IPS-NIHi7 (cell line): ENCODE data around the gene TMEM43.
A peak's percentile ranks its signal among the peaks of the same experiment; 100 is the strongest.
"Not testable (repeated sequence)": the region's sequence is repeated elsewhere in the genome, so short reads cannot be mapped to it uniquely, and the experiment has no call there.

Source experiments
- DNase-seq: peaks from one replicate; pipeline ENCODE4 v3.0.0; 2012; ENCODE audit warnings: mixed read lengths; ENCODE audit errors: extremely low spot score

Gene TMEM43, protein sequence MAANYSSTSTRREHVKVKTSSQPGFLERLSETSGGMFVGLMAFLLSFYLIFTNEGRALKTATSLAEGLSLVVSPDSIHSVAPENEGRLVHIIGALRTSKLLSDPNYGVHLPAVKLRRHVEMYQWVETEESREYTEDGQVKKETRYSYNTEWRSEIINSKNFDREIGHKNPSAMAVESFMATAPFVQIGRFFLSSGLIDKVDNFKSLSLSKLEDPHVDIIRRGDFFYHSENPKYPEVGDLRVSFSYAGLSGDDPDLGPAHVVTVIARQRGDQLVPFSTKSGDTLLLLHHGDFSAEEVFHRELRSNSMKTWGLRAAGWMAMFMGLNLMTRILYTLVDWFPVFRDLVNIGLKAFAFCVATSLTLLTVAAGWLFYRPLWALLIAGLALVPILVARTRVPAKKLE

DNA sequence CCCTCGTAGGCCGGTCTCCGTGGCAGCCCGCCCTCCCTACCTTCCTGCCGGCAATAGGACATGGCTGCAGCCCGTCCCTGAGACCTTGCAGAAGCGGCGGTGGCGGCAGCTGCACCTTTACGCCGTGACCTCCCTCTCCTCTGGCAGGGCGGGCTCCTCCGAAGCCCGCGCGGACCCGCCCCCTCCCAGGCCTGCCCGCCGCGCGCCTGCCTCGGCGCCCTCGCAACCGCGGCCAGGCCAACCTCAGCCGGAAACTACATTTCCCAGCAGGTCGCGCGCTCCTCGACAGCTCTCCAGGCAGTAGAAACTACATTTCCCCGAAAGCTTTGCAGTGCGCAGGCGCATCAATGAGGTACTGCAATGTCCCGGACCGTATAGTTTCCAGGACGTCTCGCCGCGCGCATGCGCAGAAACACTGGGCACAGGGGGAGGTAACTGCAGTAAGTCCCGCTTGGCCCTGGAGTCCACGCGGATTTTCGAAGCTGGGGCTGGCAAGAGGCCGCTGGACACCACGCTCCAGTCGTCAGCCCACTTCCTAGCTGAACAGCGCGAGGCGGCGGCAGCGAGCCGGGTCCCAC lies at the start of gene TMEM43, which contains the start of gene CHCHD4:
Gene TMEM43 (plus strand): TSS at position 438 of the 578 bp plus-strand sequence. CDS start 142 bp downstream, outside the sequence.
Gene CHCHD4 (minus strand): TSS at position 256 of the 578 bp plus-strand sequence. CDS start 194 bp downstream, at position 62.
- peak; percentile 99 for DNase-seq

DNA sequence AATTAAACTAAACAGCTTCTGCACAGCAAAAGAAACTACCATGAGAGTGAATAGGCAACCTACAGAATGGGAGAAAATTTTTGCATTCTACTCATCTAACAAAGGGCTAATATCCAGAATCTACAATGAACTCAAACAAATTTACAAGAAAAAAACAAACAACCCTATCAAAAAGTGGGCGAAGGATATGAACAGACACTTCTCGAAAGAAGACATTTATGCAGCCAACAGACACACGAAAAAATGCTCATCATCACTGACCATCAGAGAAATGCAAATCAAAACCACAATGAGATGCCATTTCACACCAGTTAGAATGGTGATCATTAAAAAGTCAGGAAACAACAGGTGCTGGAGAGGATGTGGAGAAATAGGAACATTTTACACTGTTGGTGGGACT lies 49.6 kb upstream of the TMEM43 start:
- not testable (repeated sequence) for DNase-seq

DNA sequence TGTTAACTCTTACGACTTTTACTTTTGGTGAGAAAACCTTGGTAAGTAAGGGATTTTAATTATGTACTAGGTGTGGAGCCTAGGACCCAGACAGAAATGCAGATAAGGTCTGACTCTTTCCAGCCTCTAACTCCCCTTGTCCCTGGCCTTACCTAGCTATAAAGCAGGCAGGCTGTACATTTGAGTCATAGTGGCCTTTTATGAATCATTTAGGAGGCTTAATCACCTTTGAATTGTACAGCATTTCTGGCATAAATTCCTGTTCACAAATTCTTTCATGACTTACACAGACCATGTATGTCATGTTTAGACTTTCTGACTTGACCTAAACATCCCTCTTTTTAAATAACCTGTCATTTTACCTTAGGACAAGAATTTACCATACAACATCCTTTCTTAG lies 47.5 kb upstream of the TMEM43 start:
- no peak for DNase-seq

DNA sequence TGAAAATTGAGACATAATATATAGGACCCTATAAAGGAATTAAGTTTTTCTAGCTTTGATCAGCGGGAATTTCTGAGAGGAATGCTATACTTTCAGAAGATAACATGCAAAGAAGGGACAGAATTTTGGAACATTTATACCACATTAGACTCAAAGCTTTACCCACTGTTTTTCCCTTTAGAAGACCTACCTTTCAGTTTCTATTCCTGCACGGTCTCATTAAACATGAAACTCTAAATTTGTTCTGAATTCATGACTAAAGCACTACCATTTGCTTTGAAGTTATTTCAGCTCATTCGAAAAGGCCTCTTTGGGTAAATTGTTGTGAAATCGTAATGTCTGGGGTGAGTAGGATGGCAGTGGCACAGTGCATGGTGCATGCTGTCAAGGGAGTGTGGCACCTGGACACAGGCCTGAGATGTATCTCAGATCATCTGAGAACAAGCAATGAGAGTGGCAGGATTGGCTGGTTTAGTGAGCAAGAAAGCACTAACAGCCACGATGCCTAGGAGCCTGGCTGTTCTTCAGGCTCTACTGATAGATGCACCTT lies 42.7 kb upstream of the TMEM43 start:
- no peak for DNase-seq

DNA sequence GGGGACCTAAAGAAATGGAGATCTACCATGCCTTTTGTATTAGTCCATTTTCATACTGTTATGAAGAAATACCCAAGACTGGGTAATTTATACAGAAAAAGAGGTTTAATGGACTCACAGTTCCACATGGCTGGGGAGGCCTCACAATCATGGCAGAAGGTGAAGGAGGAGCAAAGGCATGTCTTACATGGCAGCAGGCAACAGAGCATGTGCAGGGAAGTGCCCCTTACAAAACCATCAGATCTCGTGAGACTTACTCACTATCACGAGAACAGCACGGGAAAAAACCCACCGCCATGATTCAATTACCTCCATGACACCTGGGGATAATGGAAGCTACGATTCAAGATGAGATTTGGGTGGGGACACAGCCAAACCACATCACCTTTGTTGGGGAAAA lies 37.4 kb upstream of the TMEM43 start:
- not testable (repeated sequence) for DNase-seq

DNA sequence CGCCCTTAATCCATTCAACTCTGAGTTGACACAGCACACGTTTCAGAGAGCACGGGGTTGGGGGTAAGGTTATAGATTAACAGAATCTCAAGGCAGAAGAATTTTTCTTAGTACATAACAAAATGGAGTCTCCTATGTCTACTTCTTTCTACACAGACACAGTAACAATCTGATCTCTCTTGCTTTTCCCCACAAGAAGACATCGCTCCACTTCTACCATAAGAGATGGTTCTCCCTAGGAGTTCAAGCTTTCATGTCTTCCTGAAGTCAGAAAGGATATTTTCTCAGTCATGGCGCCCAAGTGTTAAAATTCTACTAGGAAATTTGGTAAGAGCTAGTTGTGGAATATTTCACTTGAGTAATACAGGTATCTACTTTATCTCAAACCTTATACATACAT lies 32.9 kb upstream of the TMEM43 start:
- DNase-seq, result not testable (repeated sequence)

DNA sequence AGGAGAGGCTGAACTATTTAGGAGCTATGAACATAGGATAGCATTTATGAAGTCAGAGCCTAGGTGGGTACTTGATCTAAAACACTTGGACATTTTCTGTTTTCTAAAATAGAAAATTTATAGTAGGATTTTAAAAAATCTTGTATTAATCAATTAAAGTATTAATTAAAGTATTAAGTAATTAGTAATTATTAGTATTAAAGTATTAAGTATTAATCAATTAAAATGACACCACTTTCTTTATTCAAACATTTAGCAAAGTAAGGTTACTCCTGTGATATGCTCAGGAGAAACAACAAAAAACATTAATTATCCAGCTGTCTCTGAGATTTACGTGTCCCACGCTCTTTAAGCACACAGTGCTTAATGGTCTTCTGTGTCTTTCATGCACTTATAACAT lies 32.4 kb upstream of the TMEM43 start:
- no peak for DNase-seq

DNA sequence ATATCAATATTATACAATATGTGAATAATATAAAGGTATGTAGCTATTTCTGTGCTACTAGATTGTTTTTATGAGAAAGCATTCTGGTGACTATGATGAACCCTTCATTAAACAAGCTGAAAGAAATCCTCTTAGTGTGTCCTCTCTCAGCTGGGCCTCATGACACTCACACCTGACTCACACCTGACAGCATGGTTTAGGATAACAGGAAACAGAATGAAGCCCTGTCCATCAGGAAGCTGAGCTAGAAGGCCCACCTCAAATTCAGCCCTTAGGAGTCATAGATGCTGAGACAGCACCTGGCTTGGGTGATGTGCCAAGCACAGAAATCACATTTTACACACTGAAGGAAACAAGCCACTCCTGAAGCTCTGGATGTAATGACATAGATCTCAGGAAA lies 31.0 kb upstream of the TMEM43 start:
- no peak for DNase-seq

DNA sequence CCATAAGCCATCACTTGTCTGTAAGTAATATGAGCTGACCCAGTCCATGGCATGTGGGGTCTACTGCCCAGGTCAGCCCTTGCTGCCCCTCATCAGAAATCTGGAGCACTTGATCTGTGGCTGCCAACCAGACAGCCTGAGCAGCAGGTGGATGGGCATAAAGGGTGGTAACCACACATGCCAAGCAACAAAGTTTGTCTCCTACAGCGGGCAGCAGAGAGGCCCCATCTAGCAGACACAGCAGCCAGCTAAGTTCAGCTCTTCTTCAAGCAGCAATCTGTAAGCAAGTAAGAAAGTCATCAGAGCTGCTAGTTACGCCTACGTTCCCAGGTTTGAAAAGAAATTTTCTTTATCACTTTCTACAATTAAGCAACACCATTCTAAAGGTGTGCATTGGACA lies 28.1 kb upstream of the TMEM43 start:
- no peak for DNase-seq

DNA sequence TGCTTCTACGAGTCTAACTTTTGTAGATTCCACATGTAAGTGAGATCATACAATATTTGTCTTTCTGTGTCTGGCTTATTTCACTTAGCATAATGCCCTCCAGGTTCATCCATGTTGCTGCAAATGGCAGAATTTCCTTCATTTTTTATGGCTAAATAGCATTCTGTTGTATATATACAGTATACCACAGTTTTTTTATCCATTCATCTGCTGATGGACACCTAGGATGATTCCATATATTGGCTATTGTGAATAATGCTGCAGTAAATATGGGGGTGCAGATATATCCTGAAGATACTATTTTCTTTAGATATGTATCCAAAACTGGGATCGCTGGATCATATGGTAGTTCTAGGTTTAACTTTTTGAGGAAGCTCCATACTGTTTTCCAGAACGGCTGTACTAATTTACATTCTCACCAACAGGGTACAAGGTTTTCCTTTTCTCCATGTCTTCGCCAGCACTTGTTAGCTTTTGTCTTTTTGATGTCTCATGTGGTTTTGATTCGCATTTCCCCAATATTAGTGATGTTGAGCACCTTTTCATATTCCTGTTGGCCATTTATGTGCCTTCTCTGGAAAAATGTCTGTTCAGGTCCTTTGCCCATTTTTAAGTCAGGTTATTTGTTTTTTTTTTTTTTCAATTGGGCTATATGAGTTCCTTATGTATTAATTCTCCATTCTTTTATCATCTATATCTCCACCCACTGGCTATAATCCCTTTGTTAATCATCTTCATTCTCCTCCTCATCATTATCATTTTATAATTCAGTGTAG lies 27.0 kb upstream of the TMEM43 start:
- DNase-seq, result no peak

DNA sequence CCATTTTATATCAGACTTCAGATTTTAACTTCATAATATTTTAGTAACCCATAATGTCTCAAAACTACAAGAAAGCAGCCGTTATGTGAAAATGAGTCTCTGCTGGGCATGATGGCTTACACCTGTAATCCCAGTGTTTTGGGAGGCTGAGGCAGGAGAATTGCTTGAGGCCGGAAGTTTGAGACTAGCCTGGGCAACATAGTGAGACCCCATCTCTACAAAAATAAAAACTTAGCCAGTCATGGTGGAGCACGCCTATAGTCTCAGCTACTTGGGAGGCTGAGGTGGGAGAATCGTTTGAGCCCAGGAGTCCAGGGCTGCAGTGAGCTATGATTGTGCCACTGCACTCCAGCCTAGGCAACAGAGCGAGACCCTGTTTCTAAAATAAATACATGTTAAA lies 15.0 kb upstream of the TMEM43 start:
- not testable (repeated sequence) for DNase-seq

DNA sequence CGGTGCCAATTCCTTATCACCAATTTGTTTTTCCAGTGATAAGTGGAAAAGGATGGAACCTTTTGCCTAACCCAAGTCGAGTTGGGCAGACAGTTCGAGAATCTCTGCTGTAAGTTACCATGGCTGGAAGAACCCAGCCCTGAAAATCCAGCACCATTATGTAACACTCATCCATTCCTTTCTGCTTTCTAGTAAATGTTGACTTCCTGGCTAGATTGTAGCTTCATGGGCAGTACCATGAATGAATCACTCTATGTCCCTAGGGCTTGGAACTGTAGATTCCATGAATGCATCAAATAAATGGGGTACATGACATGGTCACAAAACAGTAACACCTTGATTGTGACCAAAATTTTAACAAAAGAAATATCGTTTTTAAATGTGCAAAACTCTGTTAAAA lies 14.2 kb upstream of the TMEM43 start:
- no peak for DNase-seq

DNA sequence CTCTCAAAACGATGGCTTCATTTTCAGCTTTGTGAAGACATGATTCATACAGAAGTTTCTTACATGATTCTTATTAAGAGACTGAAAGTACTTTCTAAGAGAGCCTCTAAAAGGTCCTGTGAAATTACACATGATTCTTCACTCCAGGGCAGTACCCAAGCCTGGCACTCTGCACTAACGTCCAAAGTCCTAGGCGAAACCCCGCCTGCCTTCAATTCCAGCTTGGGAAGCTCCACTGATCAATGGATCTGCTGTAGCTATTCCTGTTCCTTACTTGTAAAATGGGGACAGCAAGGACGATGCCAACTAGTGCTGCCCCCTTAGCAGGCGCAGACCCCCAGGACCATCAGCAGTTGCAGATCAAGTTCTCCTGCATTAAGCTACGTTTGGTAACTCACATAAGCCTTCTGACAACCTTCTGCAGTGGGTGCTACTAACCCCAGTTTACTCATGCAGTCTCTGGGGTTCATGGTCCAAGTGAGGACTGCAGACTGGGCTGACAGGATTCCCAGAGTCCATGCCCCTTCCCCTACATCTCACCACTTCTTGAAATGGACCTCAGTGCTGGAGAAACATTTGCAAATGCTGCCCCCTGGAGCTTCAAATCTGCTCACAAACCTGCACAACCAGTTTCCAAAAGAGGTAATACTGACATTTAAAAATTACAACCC lies 10.8 kb upstream of the TMEM43 start:
- DNase-seq, result peak; percentile 35

DNA sequence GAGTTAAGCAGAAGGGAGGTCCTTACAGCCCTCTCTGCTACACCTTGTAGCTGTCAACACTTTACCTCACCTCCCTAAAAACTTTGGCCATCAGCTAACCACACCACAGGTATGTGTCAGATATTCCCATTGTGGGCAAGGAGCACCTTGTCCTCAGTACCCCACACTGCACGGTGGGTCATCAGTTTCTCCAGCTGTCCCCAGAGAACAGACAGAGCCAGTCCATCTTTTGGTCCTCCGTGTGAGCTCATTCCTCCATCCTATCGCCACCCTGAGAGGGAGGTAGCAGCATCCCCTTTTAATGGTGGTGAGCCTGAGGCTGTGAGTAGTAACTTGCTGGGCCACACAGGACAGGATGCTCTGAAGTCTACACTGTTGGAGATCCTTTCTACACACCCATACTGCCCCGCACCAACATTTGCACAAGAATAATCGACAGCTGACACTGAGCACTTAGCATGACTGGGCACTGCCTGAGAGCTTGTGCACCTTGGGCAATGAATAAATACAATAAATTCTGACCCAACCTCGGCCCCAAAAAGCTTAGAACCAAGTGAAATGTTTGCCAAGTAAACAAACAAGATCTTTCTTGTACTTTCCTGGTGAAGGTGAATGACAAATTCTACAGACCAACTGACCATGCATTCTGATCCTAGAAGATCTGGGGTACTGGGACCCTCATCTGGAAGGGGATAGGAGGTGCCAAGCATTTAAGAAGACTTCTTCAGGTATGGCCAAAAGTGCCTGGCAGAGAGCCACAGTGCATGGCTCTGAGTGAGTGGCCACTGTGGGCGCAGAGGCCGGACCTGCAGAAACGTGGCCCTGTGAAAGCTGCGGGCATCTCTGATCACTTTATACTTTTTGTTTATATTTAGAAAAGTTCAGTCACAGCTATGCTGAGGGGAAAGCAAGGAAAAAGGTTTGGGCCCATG lies 7.1 kb upstream of the TMEM43 start:
- peak; percentile 4 for DNase-seq

DNA sequence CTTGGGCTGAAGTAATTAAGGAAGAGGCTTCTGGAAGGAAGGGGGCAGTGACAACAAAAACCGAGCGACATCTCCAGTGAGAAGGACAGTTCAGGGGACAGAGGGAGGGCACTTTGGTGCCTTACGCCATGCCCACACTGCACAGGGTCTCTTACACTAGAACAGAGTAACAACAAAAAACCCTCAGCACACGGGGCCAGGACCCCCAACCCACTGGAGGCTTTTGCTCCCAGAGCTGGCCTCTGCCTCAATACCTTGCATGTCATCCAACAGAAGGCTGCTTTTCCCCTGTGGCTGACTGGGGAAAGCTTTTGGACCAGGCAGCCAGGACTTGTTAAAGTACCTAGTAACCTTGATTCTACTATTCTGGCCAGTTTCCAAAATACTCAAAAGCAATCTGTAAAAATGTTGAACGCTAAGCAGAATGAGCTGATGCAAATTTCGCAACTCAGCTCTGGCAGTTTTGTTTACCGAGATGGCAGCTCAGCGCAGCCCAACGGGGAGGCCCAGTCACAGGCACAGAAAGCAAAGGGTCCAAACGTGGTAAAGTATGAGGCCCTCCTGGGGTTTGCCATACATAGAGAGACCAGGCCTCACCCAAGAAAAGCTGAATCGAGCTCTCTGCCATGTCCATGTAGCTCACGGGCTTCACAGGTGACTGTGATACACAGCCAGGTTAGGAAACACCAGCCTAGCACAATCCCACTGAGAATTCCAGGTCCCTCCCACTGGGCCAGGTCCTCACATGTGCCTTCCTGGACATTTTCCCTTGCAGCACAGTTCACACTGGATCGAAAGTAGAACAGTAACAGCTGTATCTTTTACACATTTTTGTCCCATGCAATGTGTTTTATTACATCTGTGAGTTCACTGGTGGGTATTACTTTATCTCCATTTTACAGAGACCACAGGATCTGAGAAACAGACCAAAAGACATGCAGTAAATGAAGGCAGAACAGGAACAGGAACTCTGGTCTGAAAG lies 6.2 kb upstream of the TMEM43 start:
- peak; percentile 6 for DNase-seq

DNA sequence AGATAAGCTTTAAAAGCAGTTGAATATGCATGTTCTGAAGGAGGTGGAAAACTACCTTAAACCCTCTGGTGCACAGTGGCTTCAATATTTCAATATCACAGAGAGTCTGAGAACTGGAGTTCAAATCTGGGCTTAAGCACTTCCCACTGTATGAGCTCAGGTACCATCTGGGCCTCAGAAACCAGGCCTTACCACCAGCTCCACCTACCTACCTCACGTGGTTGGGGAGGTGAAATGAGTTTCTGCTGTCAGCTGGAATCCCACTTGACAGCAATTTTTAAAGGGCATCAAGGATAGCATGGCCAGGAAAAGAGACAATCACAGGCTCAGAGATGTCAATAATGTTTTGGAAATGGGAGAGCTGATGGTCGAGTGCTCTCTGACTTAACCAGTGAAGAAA lies 5.2 kb upstream of the TMEM43 start:
- peak; percentile 5 for DNase-seq

DNA sequence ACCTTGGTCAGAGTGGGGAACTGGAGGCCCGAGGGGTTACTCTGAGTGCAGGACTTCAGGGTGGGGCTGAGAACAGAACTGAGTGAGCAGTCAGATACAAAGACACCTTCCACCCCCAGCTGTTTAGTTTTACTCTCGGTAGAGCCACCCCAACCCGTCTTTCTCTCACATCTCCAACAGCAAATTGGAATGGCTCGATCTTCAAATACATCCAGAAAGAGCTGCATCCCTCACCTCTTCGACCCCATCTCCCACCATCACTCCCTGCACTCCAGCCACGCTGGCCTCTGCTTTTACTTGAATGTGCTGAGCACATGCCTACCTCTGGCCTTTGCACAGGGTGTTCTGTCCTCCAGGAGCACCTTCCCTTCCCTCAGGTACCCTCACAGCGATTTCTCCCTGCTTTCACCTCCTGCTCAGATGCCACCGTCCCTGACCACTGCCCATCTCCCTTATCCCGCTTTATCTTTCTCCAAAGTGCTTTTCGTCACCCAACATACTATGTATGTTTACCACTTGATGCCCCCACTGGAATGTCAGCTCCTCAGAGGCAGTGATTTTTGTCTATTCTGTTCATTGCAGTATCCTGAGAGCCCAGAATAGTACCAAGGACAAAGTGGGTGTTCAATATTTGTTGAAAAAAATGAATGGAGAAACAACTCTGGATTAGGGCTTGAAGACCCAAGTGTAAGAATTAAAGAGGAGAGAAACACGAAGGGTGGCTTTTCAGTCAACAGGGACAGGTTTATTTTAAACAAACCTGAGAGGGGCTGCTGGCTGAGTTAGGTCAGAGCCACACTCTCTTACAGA lies 4.5 kb upstream of the TMEM43 start:
- DNase-seq, result no peak

DNA sequence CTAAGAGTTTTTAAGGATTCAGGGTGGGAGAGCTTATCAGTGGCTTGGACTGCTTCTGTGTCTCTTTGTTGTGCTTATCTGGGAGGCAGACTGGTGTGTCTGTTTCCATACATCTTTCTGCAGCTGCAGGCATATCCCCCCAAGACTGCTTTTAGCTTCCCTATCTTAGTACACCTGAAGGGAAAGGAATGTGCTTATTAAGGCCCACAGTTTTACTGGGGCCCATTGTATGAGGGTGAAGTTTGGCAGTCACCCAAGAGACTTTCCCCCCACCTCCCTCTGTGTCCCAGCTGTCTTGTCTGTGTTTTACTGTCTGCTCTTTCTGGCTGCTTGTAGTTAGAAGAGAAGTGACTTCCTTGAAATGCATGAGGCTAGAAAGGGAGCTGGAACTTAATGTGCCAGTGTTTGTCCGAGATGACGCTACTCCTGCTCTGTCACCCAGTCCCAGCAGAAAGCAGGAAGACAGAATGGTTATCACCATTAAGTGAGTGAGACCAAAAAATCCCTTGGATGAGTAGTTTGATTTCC lies 3.9 kb upstream of the TMEM43 start:
- not testable (repeated sequence) for DNase-seq
